ENCODE data around the gene ZBED4. TPM values are rescaled to one million over a fixed set of nuclear protein-coding genes. Genes with fewer than 3 reads are reported as not detected.
A peak's percentile ranks its signal among the peaks of the same experiment; 100 is the strongest.

ZBED4 gene
- total and polyA plus RNA-seq, 2 of the 13 experiments (the other 11 are each of a cell fraction or from before 2014, with no cell fraction given) = 5.4 to 9.6 TPM

GRCh38 chr22:49937758-49938564, 84.3 kb downstream of the ZBED4 start (continued):
- TF ChIP-seq, protein P1, sequence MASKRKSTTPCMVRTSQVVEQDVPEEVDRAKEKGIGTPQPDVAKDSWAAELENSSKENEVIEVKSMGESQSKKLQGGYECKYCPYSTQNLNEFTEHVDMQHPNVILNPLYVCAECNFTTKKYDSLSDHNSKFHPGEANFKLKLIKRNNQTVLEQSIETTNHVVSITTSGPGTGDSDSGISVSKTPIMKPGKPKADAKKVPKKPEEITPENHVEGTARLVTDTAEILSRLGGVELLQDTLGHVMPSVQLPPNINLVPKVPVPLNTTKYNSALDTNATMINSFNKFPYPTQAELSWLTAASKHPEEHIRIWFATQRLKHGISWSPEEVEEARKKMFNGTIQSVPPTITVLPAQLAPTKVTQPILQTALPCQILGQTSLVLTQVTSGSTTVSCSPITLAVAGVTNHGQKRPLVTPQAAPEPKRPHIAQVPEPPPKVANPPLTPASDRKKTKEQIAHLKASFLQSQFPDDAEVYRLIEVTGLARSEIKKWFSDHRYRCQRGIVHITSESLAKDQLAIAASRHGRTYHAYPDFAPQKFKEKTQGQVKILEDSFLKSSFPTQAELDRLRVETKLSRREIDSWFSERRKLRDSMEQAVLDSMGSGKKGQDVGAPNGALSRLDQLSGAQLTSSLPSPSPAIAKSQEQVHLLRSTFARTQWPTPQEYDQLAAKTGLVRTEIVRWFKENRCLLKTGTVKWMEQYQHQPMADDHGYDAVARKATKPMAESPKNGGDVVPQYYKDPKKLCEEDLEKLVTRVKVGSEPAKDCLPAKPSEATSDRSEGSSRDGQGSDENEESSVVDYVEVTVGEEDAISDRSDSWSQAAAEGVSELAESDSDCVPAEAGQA (IDR thresholded peaks at IDR 0.05; ENCODE audit: low read depth) = no peak
- TF ChIP-seq, protein P1 (CRISPR knock-in tag; IDR thresholded peaks at IDR 0.05; ENCODE audit: borderline replicate concordance) = no peak
- TF ChIP-seq GLI4 (CRISPR knock-in tag; IDR thresholded peaks at IDR 0.05; ENCODE audit: borderline replicate concordance) (no peak), ZNF207 (IDR thresholded peaks at IDR 0.05; ENCODE audit: borderline replicate concordance) (no peak), CC2D1A (CRISPR knock-in tag; IDR thresholded peaks at IDR 0.05) (no peak), ZNF205 (CRISPR knock-in tag; IDR thresholded peaks at IDR 0.05) (peak; percentile 15; the same call in 1 of the 2 replicates), KLF16 (CRISPR knock-in tag; IDR thresholded peaks at IDR 0.05) (0 out of 4 replicates have a peak, but pooled peaks of 1 of the 2 experiments have one; percentile 67), ZNF563 (CRISPR knock-in tag; IDR thresholded peaks at IDR 0.05) (peak; percentile 65; the same call in 1 of the 2 replicates), ZMYM4 (CRISPR knock-in tag; IDR thresholded peaks at IDR 0.05) (no peak), TFDP1 (CRISPR knock-in tag; IDR thresholded peaks at IDR 0.05; ENCODE audit: borderline replicate concordance) (0 out of 2 replicates have a peak, but pooled peaks have one; percentile 32), ZNF7 (CRISPR knock-in tag; IDR thresholded peaks at IDR 0.05) (no peak), TEAD3 (CRISPR knock-in tag; optimal IDR thresholded peaks at IDR 0.05; ENCODE audit: borderline replicate concordance) (peak; percentile 57), KDM5A (IDR thresholded peaks at IDR 0.05; ENCODE audit: borderline replicate concordance, low read length) (no peak), ZNF414 (CRISPR knock-in tag; IDR thresholded peaks at IDR 0.05) (no peak), THAP11 (CRISPR knock-in tag; IDR thresholded peaks at IDR 0.05) (peak; percentile 71), ZFP90 (CRISPR knock-in tag; IDR thresholded peaks at IDR 0.05; ENCODE audit: borderline replicate concordance) (no peak), GPN1 (CRISPR knock-in tag; IDR thresholded peaks at IDR 0.05; ENCODE audit: borderline replicate concordance) (no peak), TOPORS (CRISPR knock-in tag; IDR thresholded peaks at IDR 0.05) (no peak), STAT5B (CRISPR knock-in tag; IDR thresholded peaks at IDR 0.05) (no peak), CHD2 (IDR thresholded peaks at IDR 0.05; ENCODE audit: low read depth, low read length) (no peak), ETV6 (CRISPR knock-in tag; conservative IDR thresholded peaks at IDR 0.05) (peak; percentile 71), ZBTB38 (CRISPR knock-in tag; IDR thresholded peaks at IDR 0.05) (peak; percentile 88), ATAD3A (CRISPR knock-in tag; IDR thresholded peaks at IDR 0.05) (no peak), ZNF274 (CRISPR knock-in tag; IDR thresholded peaks at IDR 0.05) (no peak)

Measured in HepG2 (cell line).